ENCODE data around the gene RNF181. TPM values are rescaled to one million over a fixed set of nuclear protein-coding genes. Genes with fewer than 3 reads are reported as not detected.
A peak's percentile ranks its signal among the peaks of the same experiment; 100 is the strongest.
"Not testable (repeated sequence)": the region's sequence is repeated elsewhere in the genome, so short reads cannot be mapped to it uniquely, and the experiment has no call there.

Gene RNF181
- total and polyA plus RNA-seq, 2 experiments from 2014 or later: 152 to 328 TPM

GRCh38 chr2:85611705-85612587, 16.4 kb downstream of the RNF181 start, which contains the start of gene C2orf68:
C2orf68 (minus strand) TSS chr2:85612066; CDS start chr2:85611984, 82 bp downstream.
- Histone ChIP-seq H3K36me3 (peaks cover 5% of the 10 kb centered on the region), H3K4me1 (ENCODE audit: low read depth) (peaks cover 6% of the 10 kb centered on the region), H3K27me3 (no peaks in the 10 kb centered on the region), H3K9me3 (ENCODE audit: low read depth) (no peaks in the 10 kb centered on the region), H3K4me3 (peak within 1 kb of the TSS; percentile 90), H3K27ac (peak within 1 kb of the TSS; percentile 74)
- DNase-seq (ENCODE audit: low read depth in 1 of 2, low spot score in 1 of 2): peak; percentile 89 to 94
- TF ChIP-seq CTCF (IDR thresholded peaks at IDR 0.05; ENCODE audit: low read depth, low read length): no peak

GRCh38 chr2:85613717-85614515, 18.4 kb downstream of the RNF181 start:
- Histone ChIP-seq H3K4me1 (ENCODE audit: low read depth) (peaks cover 10% of the 10 kb centered on the region), H3K9me3 (ENCODE audit: low read depth) (no peaks in the 10 kb centered on the region), H3K27me3 (no peaks in the 10 kb centered on the region), H3K36me3 (peaks cover 3% of the 10 kb centered on the region), H3K4me3 (no peak overlapping the region), H3K27ac (peak overlapping the region; percentile 12)
- no peak for TF ChIP-seq CTCF (IDR thresholded peaks at IDR 0.05; ENCODE audit: low read depth, low read length)
- no peak for DNase-seq (ENCODE audit: low read depth in 1 of 2, low spot score in 1 of 2)

- not testable (repeated sequence) for H3K27ac ChIP-seq, H3K36me3 ChIP-seq
These were observed 19.2 kb downstream of the RNF181 start for GRCh38 chr2:85614757-85615156.

GRCh38 chr2:85615413-85615728, 19.8 kb downstream of the RNF181 start:
- Histone ChIP-seq H3K9me3 (ENCODE audit: low read depth) (no peaks in the 10 kb centered on the region), H3K4me3 (no peak overlapping the region), H3K36me3 (peaks cover 5% of the 10 kb centered on the region), H3K27me3 (no peaks in the 10 kb centered on the region), H3K4me1 (ENCODE audit: low read depth) (peaks cover 10% of the 10 kb centered on the region), H3K27ac (peak overlapping the region; percentile 85)
- DNase-seq (ENCODE audit: low read depth in 1 of 2, low spot score in 1 of 2): no peak
- TF ChIP-seq CTCF (IDR thresholded peaks at IDR 0.05; ENCODE audit: low read depth, low read length): no peak

More at GRCh38 chr2:85614757-85615156, 19.2 kb downstream of the RNF181 start:
- H3K9me3 ChIP-seq (ENCODE audit: low read depth); H3K4me3 ChIP-seq; DNase-seq (ENCODE audit: low read depth in 1 of 2, low spot score in 1 of 2); H3K27me3 ChIP-seq; H3K4me1 ChIP-seq (ENCODE audit: low read depth): not testable (repeated sequence)

- not testable (repeated sequence) for H3K27ac ChIP-seq; H3K27me3 ChIP-seq; H3K9me3 ChIP-seq (ENCODE audit: low read depth); DNase-seq (ENCODE audit: low read depth in 1 of 2, low spot score in 1 of 2); H3K4me1 ChIP-seq (ENCODE audit: low read depth); H3K4me3 ChIP-seq
- H3K36me3 ChIP-seq: peaks cover 18% of the 10 kb centered on the region
These were observed 22.2 kb downstream of the RNF181 start for GRCh38 chr2:85617723-85618122.

- Histone ChIP-seq H3K9me3 (ENCODE audit: low read depth) (no peaks in the 10 kb centered on the region), H3K4me1 (ENCODE audit: low read depth) (peaks cover 7% of the 10 kb centered on the region), H3K4me3 (no peak overlapping the region), H3K27ac (no peak overlapping the region), H3K36me3 (peaks cover 35% of the 10 kb centered on the region), H3K27me3 (no peaks in the 10 kb centered on the region)
- no peak for TF ChIP-seq CTCF (IDR thresholded peaks at IDR 0.05; ENCODE audit: low read depth, low read length)
- DNase-seq (ENCODE audit: low read depth in 1 of 2, low spot score in 1 of 2): no peak
These were observed 24.1 kb downstream of the RNF181 start for GRCh38 chr2:85619617-85620016.
